Anterior cingulate cortex (tissue), 58 donors: Measurements from ENCODE around the gene SPTBN1.

Experiments
- DNase-seq, 58 donors: peaks; one replicate each; lab custom pipeline; 2025; lab: John Stamatoyannopoulos, UW

The SPTBN1 gene

DNA sequence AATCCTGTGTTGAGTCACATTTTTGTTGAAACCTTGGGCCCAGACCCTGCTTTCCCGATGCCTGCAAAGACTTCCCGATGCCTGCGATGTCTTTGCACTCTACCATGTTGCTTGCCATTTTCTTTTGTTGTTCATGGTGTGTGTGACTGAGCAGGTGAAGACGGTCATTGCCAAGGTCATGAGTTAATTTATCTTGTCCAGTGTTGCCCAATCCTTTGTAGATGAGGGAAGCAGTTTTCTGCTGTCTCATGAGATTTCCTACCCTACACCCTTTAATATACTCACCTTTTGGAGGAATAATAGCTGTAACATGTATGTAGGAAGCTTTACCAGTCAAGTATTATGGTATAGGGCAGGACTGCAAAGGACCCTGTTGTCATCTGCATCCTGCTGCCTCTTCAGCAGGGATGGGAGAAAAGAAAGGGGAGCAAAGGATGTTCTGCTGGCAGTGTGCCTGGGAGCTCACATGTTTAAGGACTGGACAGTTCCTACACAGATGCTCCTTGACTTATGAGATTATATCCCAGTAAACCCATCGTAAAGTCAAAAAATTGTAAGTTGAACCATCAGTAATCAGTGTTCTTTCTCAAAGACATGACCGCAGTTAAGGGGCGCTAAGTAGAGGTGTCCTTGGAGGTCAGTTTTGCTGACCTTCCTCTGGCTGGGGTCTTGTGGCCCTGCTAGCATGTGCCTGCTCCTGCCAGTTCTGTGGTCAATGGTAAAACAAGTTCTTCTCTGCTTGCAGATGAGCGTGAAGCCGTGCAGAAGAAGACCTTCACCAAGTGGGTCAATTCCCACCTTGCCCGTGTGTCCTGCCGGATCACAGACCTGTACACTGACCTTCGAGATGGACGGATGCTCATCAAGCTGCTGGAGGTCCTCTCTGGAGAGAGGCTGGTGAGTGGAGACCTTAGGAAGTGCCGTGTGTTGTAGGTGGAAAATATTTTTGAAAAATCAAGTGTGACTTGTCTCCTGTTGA lies 142.5 kb downstream of the SPTBN1 start:
- DNase-seq: no peak

DNA sequence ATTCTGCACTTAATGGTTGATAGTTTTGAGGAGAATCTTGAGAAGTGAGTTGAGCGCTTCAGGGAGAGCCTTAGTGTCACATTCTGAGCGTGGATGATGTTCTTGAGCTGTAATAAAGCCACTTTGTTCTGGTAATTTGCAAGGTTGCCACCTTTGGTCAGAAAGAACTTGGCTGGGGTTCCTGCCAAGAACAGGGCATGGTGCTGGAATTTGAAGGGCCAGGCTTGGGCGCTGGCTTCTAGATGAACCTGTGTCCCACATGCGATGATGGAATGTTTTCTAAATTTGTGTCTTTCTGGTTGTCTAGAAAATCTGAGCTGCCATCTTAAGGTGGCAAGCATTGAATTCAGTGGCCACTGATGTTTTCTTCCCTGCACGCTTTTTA lies 143.2 kb downstream of the SPTBN1 start:
- DNase-seq: no peak

DNA sequence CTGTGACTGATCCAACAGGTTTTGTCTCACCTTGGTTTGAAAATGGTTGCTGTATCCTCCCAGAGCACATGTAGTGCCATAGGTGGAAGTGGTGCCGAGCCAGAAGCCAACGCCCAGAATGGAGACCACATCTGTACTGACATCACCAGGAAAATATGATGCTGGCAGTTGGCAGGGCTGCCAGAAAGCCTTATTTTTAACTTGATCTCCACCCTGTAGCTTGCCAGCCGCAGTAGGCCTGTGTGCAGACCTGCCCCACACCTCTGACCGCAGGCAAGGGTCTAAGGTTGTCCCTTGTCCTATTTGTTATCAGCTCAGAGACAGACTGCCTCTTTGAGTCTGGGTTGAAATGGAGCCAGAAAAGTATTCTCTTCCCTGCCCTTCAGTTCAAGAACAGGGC lies 143.8 kb downstream of the SPTBN1 start:
- DNase-seq: no peak

DNA sequence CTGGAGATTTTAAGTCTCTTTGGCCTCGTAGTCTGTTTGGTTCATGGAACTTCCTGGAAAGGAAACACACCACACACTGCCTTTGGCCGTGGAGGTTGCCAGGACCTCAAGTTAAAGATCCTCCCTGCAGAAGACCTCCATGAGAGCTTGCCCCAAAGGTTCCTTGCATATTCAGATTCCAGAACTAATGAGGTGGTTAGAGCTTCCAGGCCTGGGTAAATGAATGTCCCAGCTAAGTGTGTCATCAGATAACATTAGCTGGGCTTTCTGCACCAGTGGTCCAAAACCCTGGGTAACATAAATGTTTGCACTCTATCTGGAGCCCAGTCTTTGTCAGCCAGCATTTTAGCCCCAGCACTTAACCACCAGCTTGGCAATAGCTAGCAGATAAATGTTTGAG lies 145.2 kb downstream of the SPTBN1 start:
- DNase-seq: no peak

DNA sequence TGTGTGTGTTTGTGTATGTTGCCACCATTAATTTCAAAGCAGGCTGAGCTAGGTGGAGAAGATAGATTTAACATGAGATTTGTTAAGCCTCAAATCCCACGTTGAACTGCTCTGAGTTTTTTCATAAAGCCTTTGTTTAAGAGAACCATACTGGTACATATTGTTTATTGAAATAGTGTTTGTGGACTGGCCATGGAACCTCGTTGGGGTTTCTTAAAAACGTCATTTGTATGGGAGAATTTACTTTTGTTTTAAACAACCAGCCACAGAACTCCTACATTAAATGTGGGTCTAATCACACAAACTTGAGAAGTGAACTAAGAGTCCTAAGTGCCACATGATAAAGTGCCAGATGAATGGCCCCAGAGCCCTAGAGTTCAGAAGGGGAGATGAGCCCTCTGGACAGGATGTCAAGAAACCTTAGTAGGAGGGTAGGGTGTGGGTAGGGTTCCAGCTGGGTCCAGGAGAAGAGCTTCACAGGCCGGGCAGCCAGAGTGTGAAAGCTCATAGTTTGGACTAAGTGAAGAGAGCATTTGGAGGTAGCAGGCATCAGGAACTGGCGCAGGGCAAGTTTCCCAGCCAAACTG lies 146.7 kb downstream of the SPTBN1 start:
- no peak for DNase-seq

DNA sequence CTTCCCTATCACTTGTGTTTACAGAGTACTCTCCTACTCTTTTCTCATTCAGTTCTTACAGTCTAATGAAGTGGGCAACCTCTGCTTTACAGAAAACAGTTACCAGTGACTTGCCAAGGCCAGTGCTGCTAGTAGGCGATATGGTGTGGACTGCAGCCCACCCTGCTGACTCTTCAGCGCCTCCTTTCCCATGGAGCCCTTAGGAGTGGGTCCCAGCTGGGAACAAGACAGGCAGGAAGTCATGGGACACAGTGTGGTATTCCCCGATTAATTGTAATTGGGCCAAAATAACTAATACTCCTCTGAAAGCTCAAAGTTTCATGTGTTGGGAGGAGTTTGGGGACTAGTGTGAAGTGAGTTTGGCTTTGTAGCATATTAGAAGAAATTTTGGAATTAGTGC lies 147.2 kb downstream of the SPTBN1 start:
- no peak for DNase-seq

DNA sequence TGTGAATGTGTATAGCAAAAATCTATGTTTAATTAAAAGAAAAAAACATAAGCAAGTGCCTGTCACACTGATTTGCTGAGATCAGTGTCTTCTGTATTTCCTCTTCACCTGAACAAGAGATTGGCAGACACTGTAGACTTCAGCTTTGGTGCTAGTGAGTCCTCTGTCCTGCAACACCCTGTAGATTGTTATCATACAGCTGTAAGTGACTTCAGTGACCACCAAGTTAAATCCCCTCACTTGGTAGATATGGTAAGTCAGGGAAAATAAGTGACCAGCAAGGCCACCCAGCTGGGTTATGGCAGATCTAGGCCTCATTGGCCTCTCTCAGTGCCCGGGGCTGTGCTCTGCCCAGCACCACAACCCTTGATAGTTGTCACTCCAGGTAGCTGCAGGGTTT lies 147.7 kb downstream of the SPTBN1 start:
- DNase-seq: no peak

DNA sequence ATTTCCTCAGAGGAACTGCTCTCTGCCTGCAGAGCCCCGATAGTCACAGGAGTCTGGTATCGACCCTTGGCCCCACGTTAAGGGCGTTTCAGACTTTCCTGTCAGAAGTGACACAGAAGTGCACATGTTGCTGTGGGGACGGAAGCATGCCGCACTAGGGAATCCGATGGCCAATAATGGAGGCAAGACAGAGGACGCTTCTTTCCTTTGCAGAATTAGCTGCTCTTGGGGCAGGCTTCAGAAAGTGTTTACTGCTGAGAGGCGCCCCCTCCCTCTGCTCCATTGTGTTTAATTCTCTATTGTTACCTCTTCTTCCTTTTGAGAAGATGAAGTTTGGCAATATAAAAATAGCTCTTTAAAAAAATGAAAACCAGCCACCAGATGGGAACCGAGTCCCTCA lies 148.7 kb downstream of the SPTBN1 start:
- DNase-seq: no peak

DNA sequence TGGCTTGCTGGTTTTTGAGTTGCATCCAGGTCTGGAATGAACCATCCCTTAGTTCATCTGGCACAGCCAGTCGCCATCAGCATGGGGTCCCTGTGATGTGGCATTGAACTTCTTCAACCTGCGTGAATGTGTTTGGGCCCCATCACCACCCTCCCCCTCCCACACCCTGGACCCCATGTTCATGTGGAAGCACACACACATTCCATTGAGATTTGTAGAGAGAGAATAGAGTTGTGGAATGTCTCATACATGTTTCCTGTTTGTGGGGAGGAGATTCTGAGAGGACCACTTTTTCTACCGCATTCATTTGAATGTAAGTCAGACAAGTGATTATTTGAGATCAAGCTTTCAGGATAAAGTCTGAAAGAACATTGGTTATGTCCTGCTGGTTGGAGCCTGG lies 149.7 kb downstream of the SPTBN1 start:
- DNase-seq: no peak

DNA sequence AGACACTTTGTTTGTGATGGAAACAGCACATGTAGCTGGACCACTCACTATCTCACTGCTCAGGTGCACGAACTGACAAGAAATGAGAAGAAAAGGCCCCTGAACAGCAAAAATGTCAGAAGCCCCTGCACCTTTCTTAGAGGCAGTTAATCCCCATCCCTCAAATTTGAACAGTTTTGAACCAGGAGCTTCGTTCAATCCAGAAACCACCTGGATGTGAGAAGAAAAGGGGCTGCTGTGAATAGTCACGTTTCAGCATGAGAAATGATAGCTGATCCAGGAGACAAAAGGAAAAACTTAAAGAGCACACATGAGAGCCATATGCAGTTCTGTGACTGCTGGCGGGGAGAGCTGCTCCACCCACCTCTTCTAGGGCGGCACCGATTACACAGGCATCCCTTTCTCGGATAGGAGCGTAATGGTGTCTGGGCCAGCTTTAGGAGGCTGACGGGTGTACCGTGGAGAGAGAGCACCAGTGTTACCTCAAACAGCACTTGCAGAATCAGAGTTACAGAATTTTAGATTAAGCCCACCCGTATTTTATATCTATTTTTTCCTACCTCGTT lies 150.3 kb downstream of the SPTBN1 start:
- peak in 1 of 58 donors; percentile 11 for DNase-seq

DNA sequence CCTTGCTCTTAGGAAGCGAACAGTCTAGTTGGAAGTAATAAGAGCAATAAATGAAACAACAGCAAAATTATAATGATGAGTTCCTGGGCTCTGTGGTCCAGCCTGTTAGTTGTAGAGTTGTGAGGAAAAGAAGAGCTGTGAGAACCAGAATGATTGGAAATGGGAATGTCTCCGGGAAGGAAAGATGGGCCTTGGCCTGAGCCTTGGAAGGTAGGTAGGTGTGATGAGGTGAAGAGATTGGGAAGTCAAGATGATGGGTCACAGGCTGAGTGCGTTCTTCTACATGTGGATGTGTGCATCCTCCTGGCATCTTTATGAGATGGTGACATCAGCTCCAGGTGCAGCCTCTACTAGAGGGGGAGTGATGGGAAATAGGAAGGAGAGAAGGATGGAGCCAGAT lies 152.1 kb downstream of the SPTBN1 start:
- DNase-seq: no peak

DNA sequence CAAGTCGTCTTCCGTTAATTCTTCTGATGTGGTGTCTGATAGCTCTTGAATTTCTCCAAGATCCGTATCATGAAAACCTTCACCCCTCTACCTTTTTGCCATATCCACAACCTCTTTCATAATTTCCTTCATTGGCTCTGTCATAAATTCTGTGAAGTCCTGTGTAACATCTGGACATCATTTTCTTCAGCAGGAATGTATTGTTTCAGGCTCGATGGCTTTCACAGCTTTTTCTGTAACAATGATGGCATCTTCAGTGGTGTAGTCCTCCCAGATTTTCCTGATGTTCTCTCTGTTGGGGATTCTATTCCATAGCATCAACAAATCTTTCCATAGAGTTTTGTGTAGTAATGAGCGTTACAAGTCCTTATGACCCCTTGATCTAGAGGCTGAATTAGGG lies 153.1 kb downstream of the SPTBN1 start:
- no peak for DNase-seq

DNA sequence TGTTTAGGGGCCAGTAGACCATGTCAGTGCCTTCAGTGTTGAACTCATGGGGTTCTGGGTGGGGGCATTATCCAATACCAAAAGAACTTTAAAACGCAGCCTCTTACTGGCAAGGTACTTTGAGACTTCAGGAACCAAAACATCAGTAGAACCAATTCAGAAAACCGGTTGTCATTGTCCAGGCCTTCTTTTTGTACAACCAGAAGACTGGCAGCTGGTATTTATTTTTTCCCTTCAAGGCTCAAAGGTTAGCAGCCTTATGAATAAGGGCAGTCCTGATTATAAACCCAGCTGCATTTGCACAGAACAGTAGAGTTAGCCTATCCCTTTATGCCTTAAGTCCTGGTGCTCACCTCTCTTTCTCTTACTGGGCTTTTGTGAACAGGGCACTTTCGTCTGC lies 153.5 kb downstream of the SPTBN1 start:
- no peak for DNase-seq

DNA sequence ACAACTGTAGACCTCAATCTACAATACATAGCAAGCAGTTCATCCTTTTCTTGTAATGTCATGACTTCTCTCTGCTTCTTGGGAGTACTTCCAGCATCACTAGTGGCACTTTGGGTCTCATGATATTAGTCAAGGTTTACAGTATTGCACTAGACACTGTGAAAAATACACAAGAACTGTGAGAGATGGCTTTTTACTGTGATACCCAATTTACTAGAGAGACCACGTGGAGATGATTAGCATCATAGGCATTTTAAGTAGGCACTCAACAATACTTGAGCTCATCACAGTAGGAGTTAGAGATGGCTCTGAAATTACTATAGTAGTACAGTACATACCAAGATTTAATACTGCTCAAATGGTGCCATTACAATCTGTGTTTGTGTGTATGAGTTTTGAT lies 154.6 kb downstream of the SPTBN1 start:
- DNase-seq: no peak

DNA sequence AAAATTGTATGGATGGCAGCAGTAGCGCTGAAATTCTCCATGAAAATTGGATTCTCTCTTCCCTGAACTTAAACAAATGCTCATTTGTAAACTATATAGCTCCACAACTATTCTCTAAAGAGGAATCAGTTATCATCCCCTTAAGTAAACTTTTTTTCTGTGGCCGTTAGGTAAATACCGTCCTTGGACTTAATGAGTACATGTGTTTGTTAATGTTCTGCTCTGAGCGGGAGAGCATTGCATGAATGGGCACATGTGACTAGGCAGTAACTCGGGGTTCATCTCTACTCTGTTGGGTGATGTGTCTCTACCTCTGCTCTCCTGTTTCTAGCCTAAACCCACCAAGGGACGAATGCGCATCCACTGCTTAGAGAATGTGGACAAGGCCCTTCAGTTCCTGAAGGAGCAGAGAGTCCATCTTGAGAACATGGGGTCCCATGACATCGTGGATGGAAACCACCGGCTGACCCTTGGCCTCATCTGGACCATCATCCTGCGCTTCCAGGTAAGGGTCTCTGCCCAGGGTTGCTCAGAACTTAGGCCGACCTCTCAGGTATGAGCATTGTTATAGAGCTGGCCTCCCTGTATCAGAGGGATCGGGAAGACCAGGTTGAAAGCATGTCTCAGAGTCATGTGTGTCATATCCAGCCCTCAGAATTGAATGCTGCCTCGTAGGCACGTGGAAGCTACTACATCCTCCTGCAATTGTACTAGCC lies 155.9 kb downstream of the SPTBN1 start:
- DNase-seq: no peak

DNA sequence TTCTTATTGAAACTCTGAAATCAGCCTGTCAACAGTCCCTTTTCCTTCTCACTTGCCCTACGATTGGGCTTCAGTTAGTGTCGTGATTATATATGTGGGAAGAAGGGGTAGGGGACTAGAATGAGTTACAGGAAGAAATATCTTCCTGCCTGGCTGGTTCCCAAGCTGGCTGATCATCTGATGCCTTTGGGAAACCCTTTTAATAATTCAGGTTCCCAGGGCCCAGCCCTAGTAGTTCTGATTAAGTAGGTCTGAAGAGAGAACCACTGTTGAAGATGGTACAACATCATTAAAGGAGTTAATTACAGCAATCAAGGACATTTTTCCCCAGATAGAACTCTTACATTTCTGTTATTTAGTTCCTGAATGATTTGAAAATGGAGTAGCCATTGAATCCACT lies 157.3 kb downstream of the SPTBN1 start:
- no peak for DNase-seq

DNA sequence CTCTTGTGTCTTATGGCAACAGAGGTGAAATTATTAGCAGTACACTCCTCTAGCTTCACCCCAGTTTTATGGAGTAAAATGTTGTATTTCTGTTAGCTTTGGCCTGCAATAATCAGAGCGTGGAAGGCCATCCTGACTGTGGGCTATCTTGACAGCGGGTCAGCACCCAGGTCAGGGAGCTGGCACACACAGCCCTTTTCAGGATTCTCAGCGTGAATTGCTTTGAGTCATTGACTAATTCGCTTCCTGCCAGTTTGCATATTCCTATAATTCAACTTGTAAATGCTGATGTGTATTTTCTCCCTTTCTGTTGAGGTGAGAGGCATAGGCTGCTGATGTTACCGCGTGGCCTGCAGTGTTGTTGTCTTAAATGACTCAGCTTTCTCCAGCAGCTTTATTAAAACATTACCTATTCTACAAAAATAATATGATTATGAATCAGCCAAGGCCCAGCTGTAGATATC lies 157.7 kb downstream of the SPTBN1 start:
- DNase-seq: no peak

DNA sequence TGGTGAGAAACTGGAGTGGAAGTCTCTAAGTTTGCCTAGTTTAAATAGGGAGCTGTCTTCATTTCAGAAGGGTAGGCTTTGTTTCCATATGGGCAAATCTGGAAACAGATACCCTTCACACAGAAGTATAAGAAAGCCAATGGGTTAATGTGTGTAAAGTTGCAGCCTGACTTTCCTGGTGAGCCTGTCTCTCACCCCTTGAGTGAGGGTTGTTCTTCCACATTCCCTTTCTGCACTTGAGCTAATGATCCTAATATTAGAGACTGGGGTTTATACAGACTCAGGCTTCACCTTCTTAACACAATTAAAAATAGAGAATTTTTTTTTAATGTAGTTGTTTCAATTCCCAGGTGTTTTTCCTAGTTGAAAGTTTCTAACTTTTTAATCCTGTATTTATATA lies 158.7 kb downstream of the SPTBN1 start:
- no peak for DNase-seq

DNA sequence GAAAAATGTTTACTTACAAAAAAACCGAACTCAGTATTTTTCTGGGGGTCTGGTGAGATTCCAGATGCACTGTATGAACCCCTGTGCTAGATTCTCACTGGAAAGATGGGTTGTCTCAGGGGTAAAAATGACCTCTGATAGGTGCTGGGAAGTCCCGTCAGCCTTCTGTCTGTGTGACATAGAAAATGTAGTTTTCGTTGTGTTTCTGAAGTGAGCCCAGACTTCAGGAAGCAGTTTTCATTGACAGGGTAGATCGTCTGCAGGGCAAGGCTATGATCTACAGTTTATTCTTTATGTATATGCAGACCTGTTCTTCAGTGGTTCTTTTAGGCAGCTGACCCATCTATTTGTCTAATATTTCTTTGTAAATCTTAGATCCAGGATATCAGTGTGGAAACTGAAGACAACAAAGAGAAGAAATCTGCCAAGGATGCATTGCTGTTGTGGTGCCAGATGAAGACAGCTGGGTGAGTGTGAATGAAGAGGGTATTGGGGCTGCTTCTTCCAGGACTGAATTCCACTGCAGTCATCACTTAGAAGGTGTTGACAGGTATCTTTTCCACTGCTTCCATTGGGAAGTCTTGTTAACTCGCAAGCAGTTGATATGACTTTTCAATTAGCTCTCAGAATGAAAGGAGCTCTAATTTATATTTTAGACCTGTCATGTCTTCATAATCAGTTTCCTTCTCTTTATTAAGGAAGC lies 159.9 kb downstream of the SPTBN1 start:
- DNase-seq: no peak

DNA sequence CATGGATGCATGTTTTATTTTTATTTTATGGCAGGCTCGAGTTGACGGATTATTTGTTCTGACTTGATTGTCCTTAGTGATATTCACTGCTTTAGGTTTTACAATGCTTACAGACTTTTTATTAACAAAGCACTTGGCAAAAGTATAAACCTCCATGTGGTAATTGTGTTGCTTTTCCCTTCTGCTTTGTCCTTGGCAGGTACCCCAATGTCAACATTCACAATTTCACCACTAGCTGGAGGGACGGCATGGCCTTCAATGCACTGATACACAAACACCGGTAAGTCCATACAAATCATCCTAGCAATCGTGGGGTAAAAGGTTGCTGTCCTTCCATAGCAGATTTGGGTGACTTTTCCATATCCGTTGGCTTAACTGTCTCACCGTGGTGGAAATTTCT lies 161.3 kb downstream of the SPTBN1 start:
- DNase-seq: no peak
